ENCODE measurements around the gene C3AR1. TPM values are rescaled to one million over a fixed set of nuclear protein-coding genes. Genes with fewer than 3 reads are reported as not detected.

The C3AR1 gene
- total RNA-seq, 1 experiment from 2014 or later = not detected

DNA sequence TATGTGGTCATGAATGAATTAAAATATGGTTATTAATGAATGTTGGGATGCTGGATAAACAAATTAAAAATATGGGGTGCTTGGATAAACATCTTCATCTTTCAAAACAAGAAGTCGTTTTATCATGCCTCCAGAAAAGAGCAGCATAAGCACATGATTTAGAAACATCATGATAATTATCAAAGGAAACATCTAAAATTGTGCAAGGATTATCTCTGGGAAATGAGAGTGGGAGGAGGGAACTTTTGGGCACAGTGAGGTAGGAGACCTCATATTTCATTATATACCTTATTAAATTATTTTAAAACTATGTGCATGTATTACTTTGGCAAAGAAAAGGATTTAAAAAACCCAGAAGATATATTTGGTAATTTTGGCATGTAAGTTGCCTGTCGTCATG is 8.9 kb downstream of the C3AR1 start:
- in situ Hi-C loops (cut with HindIII; ENCODE audit: low pct_unique_long_range_greater_than_20kb, low sequenced_read_pairs) = no loop called here
- no peak overlapping the region for H3K27ac ChIP-seq (ENCODE audit: low read length)
- H3K27me3 ChIP-seq (ENCODE audit: control insufficient read depth, insufficient read depth, low read length) = no peaks in the 10 kb centered on the region
- H3K4me3 ChIP-seq (ENCODE audit: low read depth in 2 of 2, low read length in 2 of 2) = no peak overlapping the region
- CTCF ChIA-PET = no interaction called here
- BruUV-seq (replicated peaks) = no TSS peak
- no peaks in the 10 kb centered on the region for H3K36me3 ChIP-seq (ENCODE audit: control insufficient read depth, insufficient read depth, low read length)
- POLR2A ChIA-PET = no interaction called here
- TF ChIP-seq TCF7L2 (IDR thresholded peaks at IDR 0.05; ENCODE audit: low read depth, low read length) = no peak
- TF ChIP-seq SIN3A (IDR thresholded peaks at IDR 0.05; ENCODE audit: borderline replicate concordance, insufficient read depth, low read depth, low read length) = no peak
- TF ChIP-seq POLR2AphosphoS5 (IDR thresholded peaks at IDR 0.05; ENCODE audit: low read depth, low read length) = no peak
- TF ChIP-seq, protein P1, sequence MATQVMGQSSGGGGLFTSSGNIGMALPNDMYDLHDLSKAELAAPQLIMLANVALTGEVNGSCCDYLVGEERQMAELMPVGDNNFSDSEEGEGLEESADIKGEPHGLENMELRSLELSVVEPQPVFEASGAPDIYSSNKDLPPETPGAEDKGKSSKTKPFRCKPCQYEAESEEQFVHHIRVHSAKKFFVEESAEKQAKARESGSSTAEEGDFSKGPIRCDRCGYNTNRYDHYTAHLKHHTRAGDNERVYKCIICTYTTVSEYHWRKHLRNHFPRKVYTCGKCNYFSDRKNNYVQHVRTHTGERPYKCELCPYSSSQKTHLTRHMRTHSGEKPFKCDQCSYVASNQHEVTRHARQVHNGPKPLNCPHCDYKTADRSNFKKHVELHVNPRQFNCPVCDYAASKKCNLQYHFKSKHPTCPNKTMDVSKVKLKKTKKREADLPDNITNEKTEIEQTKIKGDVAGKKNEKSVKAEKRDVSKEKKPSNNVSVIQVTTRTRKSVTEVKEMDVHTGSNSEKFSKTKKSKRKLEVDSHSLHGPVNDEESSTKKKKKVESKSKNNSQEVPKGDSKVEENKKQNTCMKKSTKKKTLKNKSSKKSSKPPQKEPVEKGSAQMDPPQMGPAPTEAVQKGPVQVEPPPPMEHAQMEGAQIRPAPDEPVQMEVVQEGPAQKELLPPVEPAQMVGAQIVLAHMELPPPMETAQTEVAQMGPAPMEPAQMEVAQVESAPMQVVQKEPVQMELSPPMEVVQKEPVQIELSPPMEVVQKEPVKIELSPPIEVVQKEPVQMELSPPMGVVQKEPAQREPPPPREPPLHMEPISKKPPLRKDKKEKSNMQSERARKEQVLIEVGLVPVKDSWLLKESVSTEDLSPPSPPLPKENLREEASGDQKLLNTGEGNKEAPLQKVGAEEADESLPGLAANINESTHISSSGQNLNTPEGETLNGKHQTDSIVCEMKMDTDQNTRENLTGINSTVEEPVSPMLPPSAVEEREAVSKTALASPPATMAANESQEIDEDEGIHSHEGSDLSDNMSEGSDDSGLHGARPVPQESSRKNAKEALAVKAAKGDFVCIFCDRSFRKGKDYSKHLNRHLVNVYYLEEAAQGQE (IDR thresholded peaks at IDR 0.05; ENCODE audit: insufficient read depth in 1 of 2, low read depth in 2 of 2, low read length in 1 of 2) = no peak
- TF ChIP-seq, protein P2, sequence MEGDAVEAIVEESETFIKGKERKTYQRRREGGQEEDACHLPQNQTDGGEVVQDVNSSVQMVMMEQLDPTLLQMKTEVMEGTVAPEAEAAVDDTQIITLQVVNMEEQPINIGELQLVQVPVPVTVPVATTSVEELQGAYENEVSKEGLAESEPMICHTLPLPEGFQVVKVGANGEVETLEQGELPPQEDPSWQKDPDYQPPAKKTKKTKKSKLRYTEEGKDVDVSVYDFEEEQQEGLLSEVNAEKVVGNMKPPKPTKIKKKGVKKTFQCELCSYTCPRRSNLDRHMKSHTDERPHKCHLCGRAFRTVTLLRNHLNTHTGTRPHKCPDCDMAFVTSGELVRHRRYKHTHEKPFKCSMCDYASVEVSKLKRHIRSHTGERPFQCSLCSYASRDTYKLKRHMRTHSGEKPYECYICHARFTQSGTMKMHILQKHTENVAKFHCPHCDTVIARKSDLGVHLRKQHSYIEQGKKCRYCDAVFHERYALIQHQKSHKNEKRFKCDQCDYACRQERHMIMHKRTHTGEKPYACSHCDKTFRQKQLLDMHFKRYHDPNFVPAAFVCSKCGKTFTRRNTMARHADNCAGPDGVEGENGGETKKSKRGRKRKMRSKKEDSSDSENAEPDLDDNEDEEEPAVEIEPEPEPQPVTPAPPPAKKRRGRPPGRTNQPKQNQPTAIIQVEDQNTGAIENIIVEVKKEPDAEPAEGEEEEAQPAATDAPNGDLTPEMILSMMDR (IDR thresholded peaks at IDR 0.05) = no peak
- no peak for ATAC-seq
- intact Hi-C loops (cut with micrococcal nuclease; ENCODE audit: unreplicated experiment) = no loop called here
- no peak for DNase-seq (ENCODE audit: low read depth, low spot score)
- H3K9me3 ChIP-seq (ENCODE audit: control insufficient read depth, insufficient read depth, low read depth, low read length) = no peaks in the 10 kb centered on the region
- no peaks in the 10 kb centered on the region for H3K4me1 ChIP-seq (ENCODE audit: control insufficient read depth, insufficient read depth, low read length)

DNA sequence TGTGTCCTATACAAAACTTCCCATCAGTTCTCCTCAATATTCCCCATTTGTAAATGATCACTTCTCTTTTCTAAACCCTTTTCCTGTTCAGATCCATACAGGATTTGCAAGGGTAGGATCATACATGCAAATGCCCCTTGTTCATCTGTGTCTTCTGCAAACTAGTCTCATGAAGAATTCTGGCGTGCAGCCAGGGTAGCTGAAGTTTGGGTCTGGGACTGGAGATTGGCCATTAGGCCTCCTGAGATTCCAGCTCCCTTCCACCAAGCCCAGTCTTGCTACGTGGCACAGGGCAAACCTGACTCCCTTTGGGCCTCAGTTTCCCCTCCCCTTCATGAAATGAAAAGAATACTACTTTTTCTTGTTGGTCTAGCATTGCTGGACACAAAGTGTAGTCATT is 11.3 kb downstream of the C3AR1 start:
- POLR2A ChIA-PET = no interaction called here

More for the DNA sequence above, 11.3 kb downstream of the C3AR1 start:
- Histone ChIP-seq H3K27me3 (ENCODE audit: control insufficient read depth, insufficient read depth, low read length) (no peaks in the 10 kb centered on the region), H3K36me3 (ENCODE audit: control insufficient read depth, insufficient read depth, low read length) (no peaks in the 10 kb centered on the region), H3K4me3 (ENCODE audit: low read depth in 2 of 2, low read length in 2 of 2) (no peak overlapping the region), H3K4me1 (ENCODE audit: control insufficient read depth, insufficient read depth, low read length) (no peaks in the 10 kb centered on the region), H3K9me3 (ENCODE audit: control insufficient read depth, insufficient read depth, low read depth, low read length) (no peaks in the 10 kb centered on the region), H3K27ac (ENCODE audit: low read length) (no peak overlapping the region)
- no peak for DNase-seq (ENCODE audit: low read depth, low spot score)
- ATAC-seq = no peak
- intact Hi-C loops (cut with micrococcal nuclease; ENCODE audit: unreplicated experiment) = no loop called here
- BruUV-seq (replicated peaks) = no TSS peak
- in situ Hi-C loops (cut with HindIII; ENCODE audit: low pct_unique_long_range_greater_than_20kb, low sequenced_read_pairs) = no loop called here
- TF ChIP-seq TCF7L2 (IDR thresholded peaks at IDR 0.05; ENCODE audit: low read depth, low read length) (no peak), POLR2AphosphoS5 (IDR thresholded peaks at IDR 0.05; ENCODE audit: low read depth, low read length) (no peak), SIN3A (IDR thresholded peaks at IDR 0.05; ENCODE audit: borderline replicate concordance, insufficient read depth, low read depth, low read length) (no peak)
- TF ChIP-seq, protein P1 (IDR thresholded peaks at IDR 0.05; ENCODE audit: insufficient read depth in 1 of 2, low read depth in 2 of 2, low read length in 1 of 2) = no peak
- TF ChIP-seq, protein P2 (IDR thresholded peaks at IDR 0.05) = no peak
- CTCF ChIA-PET = no interaction called here
